Cardiac fibroblast (primary cell): Measurements from ENCODE around the gene SH3BP4.

Experiments used
- DNase-seq, 2 donors: peaks; one replicate each; pipeline versions ENCODE4 v3.0.0 to v3.0.0-alpha.2; 2010; ENCODE audit warnings: low read depth in 2 of 2
- H3K4me3 ChIP-seq, 2 donors: replicated peaks in 1 of 2; 1 replicate in 1 of 2; 2 replicates in 1 of 2; pipeline ENCODE4 v1.5.1; 2011; ENCODE audit warnings: low read depth in 2 of 2, low read length in 2 of 2, mild to moderate bottlenecking in 2 of 2, moderate library complexity in 1 of 2
- TF ChIP-seq, protein P1 (sequence below): IDR thresholded peaks from one replicate; pipeline ENCODE4 v1.5.1; 2011; ENCODE audit warnings: low read depth, mild to moderate bottlenecking, low read length, inconsistent platforms

SH3BP4 gene

DNA sequence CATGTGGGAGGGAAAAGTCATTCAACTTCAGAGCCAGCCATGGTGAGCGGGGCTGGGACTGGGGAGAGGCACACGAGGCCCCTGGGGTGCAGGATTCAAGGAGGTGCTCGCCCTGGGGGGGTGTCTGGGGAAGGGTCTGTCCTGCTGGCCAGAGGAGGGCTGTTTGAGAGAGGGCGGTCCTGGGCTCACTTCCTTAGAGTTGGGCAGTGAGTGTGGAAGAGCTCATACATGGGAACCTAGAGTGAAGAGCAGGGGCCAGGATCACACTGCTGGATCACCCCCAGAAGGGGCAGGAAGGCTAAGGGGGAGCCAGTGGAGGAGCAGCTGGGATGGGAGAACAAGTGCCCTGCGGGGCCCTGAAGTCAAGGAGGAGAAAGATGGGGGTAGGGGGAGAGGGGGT, 6.5 kb downstream of the SH3BP4 start:
- no peak for DNase-seq

DNA sequence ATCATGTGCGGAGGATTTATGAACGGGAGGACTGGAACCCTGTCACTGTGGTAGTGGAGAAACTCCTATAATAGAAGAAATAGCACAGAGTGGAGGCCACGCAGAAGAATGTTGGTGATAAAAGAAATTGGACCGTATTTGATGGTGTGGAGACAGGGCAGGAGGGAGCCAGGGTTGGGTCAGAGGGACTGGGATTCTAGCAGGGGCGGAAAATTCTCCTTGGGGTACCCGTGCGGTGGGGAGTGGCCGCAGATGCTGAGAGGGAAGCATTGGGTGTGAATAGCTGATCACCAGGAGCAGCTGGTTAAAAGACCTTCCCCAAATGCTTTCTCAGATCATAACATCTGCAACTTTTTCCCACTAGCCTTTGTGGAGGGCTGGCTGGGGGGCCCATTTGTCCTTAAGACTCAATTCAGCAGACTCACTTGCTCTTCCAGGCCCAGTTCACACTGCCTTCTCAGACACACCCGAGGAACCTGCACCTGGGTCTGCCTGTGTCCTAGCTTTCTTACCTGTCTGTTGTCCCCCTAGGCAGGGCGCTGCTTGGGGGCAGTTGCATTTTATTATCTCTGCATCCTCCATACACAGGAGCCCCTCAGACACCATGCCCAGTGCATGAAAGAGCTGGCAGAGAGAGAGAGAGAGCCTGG, 7.1 kb downstream of the SH3BP4 start:
- DNase-seq: no peak
- TF ChIP-seq, protein P1, sequence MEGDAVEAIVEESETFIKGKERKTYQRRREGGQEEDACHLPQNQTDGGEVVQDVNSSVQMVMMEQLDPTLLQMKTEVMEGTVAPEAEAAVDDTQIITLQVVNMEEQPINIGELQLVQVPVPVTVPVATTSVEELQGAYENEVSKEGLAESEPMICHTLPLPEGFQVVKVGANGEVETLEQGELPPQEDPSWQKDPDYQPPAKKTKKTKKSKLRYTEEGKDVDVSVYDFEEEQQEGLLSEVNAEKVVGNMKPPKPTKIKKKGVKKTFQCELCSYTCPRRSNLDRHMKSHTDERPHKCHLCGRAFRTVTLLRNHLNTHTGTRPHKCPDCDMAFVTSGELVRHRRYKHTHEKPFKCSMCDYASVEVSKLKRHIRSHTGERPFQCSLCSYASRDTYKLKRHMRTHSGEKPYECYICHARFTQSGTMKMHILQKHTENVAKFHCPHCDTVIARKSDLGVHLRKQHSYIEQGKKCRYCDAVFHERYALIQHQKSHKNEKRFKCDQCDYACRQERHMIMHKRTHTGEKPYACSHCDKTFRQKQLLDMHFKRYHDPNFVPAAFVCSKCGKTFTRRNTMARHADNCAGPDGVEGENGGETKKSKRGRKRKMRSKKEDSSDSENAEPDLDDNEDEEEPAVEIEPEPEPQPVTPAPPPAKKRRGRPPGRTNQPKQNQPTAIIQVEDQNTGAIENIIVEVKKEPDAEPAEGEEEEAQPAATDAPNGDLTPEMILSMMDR: no peak
- no peak overlapping the region for H3K4me3 ChIP-seq

More for the DNA sequence above, 6.5 kb downstream of the SH3BP4 start:
- no peak overlapping the region for H3K4me3 ChIP-seq
- TF ChIP-seq, protein P1: no peak

DNA sequence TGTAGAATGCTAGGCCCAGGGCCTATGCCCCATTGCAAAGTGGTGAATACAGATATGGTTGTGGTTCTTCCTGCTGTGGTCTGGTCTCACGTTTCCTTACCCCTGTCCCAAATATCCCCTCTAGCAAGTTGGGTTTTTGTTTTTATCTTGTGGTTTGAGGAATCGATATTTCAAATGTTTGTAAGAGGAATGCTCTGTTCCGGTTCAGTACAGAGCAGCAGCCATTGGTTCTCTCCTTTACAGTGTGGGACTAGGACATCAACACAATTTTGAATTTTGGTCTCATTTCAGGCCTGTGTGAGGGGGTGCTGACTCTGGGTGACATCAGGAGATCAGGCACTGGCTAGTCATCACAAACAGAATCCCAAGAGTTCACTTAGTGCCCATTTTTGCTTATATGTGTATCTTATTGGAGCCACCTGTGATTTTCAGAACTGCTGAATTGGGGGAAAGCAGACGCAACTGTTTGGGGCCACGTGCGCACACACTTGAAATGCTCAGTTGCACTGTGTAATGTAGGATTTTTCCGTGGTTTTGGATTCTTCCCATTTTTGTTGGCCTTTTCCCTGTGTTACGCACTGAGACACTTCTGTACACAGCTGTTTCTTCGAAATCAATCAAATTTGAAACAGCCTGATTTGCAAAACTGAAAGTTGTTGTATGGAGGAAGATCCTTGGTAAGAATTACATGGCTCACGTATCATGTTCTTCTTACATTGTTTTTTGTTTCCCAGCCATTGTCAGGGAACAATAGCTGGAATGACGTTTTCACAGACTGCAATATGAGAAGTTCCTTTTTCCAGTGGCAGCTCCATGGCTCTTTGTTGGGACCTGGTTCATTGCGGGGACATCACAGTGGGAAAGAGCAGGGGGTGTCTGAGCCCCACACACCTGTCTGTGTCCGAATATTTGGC, 8.6 kb downstream of the SH3BP4 start:
- TF ChIP-seq, protein P1: no peak
- H3K4me3 ChIP-seq: no peak overlapping the region
- DNase-seq: peak in 1 of 2 donors; percentile 60

DNA sequence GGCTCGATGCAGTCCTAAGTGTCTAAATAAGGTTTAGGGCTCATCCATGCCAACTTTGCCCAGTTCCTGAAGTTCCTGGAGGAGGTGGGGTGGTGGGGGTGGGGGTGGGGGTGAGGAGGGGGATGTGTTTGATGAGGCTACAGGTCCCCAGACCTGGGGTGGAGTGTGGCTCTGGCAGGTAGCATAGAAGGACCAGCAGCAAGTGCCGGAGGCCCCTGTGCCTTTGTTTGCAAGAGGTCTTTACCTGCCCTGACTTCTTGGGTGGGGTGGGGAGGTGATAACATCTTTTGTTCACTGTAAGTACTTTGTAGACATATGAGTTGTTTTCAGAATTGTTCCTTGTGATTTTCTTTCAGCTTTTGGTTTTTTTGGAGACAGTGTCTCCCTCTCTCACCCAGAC, 10.0 kb downstream of the SH3BP4 start:
- DNase-seq: no peak
- no peak overlapping the region for H3K4me3 ChIP-seq
- TF ChIP-seq, protein P1: no peak

DNA sequence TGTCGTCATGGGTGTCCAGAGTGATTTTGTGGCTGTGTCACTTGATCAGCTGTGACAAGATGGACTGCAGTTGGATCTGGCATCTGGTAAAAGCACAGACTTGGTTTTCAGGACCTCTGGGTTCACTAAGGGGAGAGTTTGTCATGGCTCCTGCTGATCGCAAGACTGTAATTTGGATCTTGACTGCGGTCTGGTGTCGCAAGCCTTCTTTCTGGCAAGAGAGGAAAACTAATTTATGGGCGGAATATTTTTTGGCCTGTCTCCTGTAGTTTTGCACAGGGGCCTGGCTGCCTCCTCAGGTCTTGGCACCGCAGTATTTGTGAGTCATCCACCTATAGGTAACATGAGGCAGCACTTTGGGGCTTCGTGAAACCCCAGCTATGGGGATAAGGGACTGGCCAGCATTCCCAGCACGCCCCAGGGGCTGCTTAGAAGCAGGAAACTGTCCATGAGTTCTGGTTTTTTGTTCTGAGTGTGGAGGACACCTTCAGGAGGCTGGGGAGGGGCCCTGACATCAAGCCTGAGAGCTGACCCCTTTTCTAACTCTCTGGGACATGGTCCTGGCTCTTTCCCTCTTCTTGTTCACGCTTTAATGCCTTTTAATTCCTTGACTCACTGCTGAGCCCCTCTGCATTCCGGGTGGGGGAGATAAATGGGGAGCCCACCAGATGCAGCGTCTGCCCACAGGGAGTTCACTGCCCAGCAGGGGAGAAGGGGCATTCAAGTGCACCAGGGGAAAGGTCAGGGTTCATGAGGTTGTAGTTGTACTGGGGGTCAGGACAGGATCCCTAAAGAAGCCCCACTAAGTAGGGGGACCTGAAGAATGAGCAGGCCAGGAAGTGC, 12.2 kb downstream of the SH3BP4 start:
- DNase-seq: peak in 1 of 2 donors; percentile 78
- no peak overlapping the region for H3K4me3 ChIP-seq
- TF ChIP-seq, protein P1: no peak

DNA sequence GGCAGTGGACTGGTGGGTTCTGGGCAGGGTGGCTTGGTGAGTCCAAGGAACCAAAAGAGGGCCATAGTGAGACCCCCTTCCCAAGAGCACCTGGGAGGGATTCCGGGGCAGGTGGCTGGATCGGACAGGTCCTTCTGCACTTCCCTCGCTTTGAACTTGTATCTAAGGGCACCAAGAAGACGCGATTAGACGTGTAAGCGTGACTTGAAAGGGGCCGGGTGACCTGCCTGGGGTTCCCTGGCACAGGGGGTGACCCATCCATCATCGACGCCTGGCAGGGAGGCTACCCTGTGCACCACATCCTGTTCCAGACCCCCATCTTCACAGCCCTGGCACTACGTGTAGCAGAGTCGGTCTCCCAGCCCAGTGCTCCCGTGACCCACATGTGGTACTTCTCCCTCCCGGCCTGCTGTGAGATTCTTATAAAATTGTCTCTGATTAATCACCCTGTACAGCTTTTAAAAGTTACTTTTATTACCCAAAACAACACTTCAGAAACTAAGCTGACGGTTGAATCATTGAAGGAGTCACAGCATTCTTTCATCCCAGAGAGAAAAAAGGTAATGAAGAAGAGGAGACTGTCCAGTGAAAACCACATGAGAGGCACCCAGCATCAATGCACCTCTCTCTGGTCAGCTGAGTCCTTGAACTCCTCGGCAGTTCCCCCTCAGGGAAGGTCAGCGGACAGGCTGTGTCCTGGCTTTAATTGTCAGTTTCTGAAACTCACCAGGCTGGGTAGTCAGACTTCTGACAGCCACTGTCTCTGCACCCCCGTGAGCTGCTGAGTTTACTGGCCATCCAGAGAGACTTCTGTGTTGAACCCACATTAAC, 13.0 kb downstream of the SH3BP4 start:
- DNase-seq: no peak
- TF ChIP-seq, protein P1: no peak
- no peak overlapping the region for H3K4me3 ChIP-seq
